SHP77 (cell line): ENCODE measurements around the gene PRKCSH.
A peak's percentile ranks its signal among the peaks of the same experiment; 100 is the strongest.
"Not testable (repeated sequence)": the region's sequence is repeated elsewhere in the genome, so short reads cannot be mapped to it uniquely, and the experiment has no call there.

Experiments
- DNase-seq, 2 experiments: peaks; one replicate each; lab custom pipeline; 2025; lab: John Stamatoyannopoulos, UW

PRKCSH gene

DNA sequence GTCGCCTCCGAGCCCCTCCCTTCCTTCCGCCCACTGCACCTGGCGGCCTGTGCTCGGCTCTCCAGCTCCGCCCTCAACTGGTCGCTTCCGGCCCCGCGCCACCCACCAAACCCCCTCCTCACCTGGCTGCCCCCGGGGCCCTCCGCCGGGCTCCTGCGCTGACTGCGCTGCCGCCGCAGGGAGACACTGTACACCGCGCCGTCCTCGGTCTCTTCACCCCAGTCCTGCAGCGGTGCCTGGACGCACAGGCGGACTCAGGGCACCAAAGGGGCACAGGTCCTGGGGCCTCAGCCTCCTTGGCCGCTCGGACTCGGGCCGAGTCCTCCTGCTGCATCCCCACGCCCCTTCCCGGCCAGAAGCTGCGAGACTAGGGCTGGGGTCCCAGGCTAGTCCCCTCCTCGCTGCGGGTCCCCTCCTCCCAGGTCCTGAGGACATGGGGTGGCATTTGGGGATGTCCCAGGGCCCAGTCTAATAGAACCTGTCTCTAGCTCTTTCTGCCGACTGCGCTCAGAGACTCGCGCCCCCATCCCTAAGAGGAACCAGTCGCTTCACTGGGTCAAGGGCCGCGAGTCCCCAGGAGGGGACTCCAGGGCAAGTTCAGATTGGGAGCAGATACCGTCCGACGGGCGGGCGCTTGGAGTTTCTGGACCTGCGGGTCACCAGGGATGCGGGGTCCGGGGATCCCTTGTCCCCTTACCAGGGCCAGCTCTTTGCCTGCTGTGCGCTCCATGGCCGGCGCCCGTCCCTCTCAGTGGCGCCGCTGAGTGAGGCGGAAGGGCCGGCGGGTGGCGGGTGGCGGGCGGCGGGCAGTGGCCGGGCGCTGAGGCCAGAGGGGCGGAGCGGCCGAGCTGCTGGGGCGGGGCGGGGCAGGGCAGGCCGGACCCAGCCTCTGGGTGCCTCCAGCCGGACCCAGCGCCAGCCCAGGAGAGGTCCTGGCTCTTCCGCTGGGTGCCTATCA lies 16.6 kb upstream of the PRKCSH start, which contains the start of gene RGL3:
TSS of gene RGL3 (minus strand) at position 766 of the 958 bp plus-strand sequence. CDS start at position 730, 36 bp downstream.
- peak in 1 of 2 experiments; percentile 61 for DNase-seq

DNA sequence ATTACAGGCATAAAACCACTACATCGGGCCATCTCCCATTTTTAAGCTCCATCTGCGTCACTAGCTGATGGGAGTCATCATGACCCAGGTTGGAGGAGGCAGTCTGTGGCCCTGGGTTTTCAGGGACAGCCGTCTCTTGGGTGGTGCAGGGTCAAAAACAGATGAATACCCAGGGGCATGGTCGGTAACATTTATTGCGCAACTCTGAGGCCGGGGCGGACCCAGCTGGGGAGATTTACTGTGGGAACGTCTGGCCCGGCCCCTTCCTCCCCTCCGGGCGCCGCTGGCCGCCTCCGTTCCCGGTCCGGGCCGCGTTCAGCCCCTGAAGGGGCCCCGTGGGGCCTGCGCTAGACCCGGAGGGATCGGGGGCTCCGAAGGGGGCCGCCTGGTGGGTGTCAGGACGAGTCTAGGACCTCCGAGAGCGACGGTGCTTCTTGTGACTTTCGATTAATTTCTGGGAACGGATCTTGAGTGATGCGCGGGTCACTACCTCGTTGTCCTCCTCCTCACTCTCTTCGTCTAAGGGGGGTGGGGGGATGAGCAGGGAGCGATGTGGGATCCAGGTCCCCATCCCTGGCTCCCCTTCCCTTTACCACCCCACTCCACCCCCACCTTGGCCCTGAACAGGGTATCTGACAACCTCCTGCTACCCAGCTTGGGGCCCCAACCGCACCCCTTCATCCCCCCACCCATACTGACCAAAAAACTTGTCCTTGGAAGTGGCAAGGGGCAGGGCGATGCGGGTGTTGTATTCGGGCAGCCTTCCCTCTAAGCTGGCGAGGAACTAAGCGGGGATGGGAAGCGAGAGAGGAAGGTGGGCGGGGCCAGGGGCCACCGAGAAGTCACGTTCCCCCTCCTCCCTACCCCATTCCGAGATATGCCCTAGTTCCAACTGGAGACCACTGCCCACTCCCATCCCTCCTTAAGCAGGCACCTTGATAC lies 14.7 kb upstream of the PRKCSH start:
- peak in 1 of 2 experiments; percentile 21 for DNase-seq

DNA sequence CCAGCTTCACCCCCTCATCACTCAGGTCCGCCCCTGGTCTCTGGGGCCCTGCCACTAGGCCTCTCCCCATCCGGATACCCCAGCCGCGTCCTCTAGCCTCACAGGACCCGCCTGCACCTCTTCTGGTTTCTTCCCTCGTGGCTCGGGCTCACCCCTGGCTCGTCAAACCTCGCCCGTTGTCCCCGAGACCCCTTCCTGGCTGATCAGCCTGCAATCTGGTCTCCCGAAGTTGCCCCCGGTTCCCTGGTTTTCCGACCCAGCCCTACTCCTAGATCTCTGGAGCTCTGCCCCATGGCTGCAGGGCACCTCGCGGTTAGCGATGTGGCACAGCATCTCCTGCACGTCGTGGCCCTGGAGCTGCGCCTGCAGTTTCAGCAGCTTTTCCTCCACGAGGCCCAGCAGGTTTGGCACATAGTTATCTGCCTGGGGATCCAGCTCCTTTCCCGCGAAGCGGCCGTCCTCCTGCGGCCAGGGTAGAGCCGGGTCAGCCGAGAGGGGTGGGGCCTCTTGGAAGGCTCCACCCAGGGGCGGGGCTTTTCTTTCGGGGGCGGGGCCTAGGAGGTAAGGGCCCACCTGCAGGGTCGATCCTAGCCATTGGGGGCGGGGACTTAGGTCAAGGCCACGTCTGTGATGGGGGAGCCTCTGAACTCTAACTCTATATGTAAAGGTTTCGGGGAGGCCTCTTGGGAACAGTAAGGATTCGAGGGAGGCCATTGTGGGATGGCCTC lies 13.9 kb upstream of the PRKCSH start:
- peak; percentile 37 to 39 for DNase-seq

DNA sequence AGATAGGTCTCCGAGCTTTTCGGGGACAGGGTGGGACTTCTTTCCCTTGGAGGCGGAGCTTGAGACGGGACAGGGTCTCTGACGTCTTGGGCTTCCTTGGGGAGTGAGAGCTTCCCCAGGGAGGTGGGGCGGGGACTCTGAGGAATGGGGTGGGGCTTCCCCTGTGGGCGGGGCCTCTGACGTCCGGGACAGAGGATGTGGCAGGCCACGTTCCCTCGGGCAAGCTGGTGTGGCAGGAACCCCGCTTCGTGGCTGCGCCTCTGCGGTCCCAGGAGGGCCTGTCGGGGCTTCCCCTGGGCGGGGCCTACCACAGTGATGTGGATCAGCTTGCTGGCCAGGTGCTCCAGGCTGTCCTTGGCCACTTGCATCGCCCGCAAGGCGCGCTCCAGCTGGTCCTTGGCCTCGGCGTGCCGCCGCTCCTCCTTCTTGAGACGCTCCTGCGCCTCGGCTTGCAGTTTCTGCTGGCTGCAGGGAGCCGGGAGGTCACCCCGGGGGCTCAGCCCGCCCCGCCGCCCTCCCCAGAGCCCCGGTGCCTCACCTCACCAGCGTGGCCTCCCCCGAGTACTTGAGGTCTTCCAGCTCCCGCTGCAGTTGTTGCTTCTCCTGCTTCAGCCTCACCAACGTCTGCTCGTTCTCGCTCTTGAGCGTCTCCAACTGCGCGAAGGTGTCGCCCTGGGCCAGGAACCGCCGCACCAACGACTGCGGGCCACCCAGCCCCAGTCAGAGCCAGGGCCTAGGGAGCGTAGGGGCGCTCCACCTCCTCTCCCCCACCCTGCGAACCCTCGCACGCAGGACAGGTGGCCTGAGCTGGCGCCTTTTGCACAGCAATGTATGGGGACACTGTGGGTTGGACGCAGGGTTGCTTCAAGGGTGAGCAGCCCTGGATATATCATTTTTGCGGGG lies 13.0 kb upstream of the PRKCSH start:
- peak in 1 of 2 experiments; percentile 22 for DNase-seq

DNA sequence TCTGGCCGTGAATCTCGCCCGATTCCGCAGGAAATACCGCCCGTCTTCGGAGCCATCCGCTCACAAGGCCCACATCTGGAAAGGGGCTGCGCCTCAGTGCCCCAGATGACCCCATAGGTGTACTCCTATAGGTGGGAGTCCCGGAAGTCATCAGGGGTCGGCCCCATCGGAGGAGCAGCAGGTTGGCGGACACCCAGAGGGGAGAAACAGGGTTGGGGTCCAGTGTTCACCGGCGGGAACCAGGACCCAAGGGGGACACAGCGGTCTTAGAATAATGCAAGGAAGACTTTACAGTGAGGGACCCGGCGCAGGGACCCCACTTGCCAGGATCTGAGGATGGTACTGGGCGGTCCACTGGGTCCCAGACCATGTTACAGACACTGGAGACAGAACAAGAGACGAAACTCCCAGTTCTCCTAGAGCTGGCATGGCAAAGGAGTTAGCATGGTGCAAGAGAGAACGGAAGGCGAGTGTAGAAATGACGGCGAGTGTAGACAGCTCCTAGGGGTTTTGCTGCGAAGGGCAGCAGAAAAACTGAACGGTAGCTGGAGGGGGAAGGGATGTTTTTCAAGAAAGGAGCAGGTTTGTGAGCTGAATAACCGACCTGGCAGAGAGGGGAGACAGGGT lies 12.2 kb upstream of the PRKCSH start:
- no peak for DNase-seq

DNA sequence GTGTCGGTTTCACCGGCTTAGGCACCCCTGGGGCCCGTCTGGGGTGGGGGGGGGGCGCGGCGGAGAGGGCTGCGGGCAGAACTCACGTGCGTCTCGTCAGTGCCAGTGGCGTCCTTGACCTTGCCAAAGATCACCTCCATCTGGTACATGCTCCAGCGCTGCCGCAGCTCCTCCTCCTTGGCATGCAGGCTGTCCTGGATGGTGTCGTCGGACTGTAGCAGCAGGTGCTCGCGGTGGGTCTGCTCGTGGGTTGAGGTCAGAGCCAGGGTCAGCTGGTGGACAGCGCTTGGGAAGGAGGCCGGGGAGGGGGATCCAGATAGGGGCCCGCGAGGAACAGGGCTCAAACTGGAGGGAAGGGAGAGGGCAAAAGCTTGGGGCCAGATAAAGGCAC lies 11.6 kb upstream of the PRKCSH start:
- DNase-seq: no peak

DNA sequence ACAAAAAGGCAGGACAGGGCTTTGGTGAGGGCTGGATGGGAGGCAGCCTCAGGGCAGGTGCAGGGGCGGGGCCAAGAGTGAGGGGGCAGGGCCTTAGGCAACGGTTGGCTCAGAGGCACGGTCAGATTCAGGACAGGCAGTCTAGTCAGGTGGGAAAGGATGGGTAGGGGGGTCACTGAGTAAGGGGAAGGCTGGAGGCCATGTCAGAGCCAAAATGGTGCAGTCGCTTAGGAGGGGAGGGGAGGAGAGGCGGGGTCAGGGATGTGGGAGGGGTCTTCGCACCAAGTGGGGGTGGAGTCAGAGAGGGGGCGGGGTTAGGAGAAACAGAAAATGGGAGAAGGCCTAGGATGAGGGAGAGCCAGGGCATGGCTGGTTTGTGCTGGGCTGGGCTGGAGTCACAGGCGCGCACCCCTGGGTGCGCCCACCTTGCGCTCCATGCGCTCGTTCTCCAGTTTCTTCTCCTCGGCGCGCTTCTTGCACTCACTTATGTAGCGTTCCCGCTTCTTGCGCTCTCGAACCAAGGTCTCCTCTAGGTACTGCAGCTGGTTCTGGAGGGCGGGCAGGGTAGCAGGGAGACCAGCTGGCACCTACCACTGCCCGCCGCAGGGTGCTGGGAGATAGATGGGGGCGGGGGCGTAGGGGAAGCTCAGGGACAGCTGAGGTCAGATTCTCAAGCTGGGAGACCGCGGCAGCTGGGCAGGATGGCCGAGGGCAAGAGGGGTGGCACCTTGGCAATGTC lies 9.5 kb upstream of the PRKCSH start:
- peak; percentile 65 to 71 for DNase-seq

DNA sequence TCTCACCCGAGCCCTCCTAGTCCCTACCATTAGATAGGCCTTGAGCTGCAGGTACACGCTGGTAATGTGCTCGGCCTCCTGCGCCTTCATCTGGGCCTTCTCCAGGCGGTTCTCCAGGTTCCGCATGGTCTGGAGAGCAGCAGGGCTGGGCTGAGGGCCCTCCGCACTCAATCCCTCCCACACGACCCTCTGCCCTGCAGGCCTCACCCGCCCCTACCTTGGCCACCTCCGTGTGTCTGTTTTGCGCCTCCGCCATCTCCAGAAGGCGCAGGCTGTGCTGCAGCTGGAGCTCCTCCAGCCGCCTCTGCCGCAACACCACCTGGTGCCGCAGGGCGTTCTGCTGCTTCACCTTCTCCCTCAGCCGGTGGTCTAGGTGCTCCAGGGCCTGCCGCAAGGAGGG lies 8.8 kb upstream of the PRKCSH start:
- DNase-seq: peak in 1 of 2 experiments; percentile 57

DNA sequence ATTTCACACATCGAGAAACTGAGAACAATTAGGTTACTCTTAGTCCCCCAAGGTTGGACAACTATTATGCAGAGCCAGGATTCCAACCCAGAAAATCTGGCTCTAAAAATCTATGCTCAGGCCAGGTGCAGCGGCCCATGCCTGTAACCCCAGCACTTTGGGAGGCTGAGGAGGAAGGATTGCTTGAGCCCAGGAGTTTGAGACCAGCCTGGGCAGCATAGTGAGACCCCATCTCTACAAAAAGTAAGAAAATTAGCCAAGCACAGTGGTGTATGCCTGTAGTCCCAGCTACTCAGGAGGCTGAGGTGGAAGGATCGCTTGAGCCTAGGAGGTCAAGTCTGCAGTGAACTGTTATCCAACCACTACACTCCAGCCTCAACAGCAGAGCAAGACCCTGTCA lies 1.9 kb upstream of the PRKCSH start:
- not testable (repeated sequence) for DNase-seq

DNA sequence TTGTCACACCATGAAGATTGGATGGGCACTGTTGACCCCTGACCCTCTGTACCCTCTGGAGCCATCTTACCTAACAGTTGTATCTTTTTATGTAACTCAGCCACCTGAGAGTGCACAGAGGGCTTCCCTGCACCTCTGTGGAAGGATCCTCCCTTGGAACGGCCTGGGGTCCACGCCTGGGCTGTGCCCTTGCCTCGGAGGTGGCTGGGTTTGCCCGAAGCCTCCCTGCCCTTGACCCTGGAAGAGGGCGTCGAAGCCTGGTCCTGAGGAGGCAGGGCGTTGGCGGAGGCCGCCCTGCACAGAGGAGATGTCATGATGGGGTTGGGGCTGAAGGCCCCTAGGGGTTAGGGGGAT lies 755 bp upstream of the PRKCSH start:
- no peak for DNase-seq

DNA sequence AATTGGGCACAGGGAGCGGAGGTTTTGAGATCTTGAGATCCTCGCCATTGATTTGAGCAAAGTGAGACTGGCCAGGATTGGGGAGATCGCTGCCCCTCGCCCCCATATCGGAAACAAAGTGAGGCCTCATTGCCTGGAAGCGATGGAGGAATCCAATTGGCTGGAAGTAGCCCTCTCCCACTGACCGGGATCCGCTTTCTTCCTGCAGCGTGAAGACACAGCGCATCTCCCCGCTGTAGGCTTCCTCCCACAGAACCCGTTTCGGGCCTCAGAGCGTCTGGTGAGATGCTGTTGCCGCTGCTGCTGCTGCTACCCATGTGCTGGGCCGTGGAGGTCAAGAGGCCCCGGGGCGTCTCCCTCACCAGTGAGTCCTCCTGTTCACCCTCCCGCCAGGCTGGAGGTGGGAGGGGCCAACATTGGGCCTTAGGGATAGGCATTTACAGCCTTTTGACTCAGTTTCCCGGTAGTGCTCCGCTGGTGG lies 438 bp downstream of the PRKCSH start:
- no peak for DNase-seq

DNA sequence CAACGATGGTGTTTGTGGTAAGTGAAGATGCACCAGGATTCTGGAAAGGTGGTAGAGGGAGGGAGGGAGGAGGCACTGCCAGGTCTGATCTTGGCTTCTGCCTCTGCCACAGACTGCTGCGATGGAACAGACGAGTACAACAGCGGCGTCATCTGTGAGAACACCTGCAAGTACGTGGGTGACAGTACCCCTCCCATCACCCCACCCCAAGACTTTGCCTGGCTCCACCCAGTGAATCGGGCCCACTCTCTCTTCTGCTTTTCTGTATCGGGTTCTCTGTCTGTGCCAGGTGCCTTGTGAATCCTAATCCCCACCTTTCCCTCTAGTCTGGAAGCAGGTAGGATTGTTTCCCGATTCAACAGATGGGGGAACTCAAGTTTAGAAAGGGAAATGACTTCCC lies 2.5 kb downstream of the PRKCSH start:
- DNase-seq: no peak

DNA sequence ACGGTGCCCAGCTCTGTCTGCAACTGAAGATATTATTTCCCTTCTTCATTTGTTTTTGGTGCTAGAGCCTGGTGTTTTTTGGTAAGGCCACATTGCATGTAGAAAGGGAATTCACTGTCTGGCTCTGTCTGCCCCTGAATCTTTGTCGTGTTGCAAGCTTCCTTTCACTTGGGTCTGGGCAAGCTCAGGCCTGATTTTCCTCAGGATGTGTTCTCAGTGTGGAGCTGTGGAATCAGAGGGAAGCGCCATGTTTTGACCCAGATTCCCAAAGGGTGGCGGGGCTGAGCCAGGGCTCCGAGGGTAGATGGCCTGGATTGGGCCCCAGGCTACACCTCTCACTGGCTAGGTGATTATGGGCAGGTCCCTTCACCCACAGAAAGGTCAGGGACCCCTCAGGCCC lies 8.6 kb downstream of the PRKCSH start:
- no peak for DNase-seq

DNA sequence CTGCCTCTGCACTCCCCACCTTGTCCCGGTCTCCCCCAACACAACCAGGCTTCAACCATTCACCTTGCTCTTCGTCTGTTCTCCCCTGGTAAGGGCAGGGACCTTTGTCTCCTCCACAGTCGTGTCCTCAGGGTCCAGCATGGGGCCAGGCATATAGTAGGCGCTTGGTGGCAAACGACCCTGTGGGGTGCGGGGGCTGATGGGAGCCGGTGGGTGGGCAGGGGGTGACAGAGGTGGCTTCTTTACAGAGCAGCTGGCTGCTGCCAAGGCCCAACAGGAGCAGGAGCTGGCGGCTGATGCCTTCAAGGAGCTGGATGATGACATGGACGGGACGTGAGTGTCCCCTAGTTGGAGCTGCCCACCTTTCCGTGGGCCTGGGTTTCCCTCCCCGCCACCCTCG lies 9.7 kb downstream of the PRKCSH start:
- DNase-seq: no peak

DNA sequence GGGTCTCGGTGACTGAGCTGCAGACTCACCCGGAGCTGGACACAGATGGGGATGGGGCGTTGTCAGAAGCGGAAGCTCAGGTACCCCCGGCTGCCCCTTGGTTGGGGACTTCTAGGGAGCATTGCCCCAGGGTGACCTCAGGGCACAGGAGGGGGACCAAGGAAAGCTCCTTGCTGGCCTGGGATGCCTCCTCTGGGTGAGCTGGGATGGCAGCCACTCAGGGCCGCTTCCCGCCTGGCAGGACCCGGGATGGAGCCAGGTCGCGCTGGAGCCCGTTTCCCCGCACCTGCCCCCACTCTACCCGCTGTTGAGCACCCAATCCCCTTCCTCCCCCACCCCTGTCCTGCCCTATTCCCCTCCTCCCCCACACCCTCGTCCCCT lies 10.8 kb downstream of the PRKCSH start:
- DNase-seq: no peak

DNA sequence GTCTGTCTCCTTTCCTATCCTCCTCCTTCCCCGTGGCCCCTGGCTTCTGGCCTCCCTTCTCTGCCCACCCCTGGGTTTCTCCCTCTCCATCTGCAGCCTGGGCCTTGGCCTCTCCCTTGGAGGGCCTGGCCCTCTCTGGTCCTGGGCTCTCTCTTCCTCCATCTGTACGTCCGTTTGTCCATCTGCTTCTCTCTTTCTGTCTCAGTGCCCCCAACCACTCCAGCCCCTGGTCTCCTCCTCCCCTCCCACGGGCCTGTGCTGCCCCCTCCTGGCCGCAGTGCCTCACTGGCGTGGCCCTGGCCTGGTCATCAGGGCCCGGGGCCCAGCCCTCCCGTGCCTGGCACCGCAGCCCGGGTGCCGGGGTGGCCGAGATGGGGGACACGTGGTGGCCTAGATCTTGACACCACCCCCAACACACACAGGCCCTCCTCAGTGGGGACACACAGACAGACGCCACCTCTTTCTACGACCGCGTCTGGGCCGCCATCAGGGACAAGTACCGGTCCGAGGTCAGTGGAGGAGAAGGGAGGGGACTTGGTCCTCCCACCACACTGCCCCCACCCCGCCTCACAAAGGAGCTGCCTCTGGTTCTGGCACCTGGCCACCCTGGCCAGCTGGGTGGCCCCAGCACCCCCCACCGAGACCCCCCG lies 11.3 kb downstream of the PRKCSH start:
- peak in 1 of 2 experiments; percentile 33 for DNase-seq

DNA sequence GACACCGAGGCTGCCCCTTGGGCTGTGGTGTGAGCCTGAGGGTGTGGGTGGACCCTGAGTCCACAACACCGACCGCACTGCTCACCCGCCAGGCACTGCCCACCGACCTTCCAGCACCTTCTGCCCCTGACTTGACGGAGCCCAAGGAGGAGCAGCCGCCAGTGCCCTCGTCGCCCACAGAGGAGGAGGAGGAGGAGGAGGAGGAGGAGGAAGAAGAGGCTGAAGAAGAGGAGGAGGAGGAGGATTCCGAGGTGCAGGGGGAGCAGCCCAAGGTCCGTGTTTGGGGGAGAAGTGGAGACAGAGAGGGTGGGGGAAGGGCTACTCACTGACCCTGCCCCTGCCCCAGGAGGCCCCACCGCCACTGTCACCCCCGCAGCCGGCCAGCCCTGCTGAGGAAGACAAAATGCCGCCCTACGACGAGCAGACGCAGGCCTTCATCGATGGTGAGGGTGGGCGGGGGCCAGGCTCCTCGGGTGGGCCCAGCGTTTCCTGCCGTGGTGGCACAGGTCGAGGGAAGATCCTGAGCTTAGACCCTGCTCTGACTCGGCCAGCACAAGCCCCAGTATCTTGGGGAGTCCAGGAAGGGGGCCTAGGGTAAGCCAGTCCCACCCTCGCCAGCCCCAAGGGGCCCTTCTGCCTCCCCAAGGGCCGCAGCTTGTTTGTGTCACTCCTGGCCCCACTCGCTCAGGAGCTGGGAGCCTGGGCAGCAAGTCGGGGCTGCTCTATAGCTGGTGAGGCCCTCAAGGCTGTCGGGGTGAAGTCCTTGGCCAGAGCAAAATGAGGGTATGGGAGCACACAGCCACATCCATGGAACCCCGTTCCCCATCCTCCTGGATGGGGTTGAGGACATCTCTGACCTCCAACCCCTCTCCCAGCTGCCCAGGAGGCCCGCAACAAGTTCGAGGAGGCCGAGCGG lies 12.2 kb downstream of the PRKCSH start:
- no peak for DNase-seq

DNA sequence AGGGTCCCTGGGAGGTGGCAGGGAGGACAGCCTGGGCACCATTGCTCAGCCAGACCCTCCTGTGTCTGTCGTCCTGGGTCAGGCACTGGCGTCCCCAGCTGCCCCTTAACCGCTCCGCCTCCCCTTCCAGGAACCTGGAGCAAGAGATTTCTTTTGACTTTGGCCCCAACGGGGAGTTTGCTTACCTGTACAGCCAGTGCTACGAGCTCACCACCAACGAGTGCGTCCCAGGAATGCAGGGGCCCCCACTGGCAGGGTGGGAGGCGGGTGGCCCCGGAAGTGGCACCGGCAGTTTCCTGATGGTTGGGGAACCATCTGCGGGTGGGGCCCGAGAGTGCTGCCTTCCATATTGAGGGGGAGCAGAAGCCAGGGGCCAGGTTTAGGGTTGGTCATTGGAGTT lies 13.0 kb downstream of the PRKCSH start:
- DNase-seq: no peak
